Body of pancreas (tissue), 4 donors: ENCODE data around the gene CPZ.
"Not testable (repeated sequence)": the region's sequence is repeated elsewhere in the genome, so short reads cannot be mapped to it uniquely, and the experiment has no call there.

ENCODE experiments used
- POLR2A ChIP-seq, 3 donors: fragments of 450-650 bp; IDR thresholded peaks; one replicate each; pipeline ENCODE4 v1.6.1; 2016; ENCODE audit warnings: antibody characterized with exemption in 3 of 3, mild to moderate bottlenecking in 2 of 3
- TF ChIP-seq, protein P1 (sequence below), 7 experiments: fragments of 450-650 bp in 4 of 7; fragments of 200-600 bp in 3 of 7; sonication (generic) in 3 of 7; IDR thresholded peaks; one replicate each; pipeline ENCODE4 v1.5.1; 2016 to 2019; ENCODE audit warnings: antibody characterized with exemption in 7 of 7

DNA sequence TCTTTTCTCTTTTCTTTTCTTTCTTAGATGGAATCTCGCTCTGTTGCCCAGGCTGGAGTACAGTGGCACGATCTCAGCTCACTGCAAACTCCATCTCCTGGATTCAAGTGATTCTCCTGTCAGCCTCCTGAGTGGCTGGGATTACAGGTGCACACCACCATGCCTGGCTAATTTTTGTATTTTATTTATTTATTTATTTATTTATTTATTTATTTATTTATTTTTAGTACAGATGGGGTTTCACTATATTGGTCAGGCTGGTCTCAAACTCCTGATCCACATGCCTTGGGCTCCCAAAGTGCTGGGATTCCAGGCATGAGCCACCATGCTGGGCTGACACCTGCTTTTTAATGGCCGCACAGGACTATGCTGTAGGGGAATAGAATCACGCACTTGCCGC is 16.0 kb upstream of the CPZ start:
- TF ChIP-seq, protein P1, sequence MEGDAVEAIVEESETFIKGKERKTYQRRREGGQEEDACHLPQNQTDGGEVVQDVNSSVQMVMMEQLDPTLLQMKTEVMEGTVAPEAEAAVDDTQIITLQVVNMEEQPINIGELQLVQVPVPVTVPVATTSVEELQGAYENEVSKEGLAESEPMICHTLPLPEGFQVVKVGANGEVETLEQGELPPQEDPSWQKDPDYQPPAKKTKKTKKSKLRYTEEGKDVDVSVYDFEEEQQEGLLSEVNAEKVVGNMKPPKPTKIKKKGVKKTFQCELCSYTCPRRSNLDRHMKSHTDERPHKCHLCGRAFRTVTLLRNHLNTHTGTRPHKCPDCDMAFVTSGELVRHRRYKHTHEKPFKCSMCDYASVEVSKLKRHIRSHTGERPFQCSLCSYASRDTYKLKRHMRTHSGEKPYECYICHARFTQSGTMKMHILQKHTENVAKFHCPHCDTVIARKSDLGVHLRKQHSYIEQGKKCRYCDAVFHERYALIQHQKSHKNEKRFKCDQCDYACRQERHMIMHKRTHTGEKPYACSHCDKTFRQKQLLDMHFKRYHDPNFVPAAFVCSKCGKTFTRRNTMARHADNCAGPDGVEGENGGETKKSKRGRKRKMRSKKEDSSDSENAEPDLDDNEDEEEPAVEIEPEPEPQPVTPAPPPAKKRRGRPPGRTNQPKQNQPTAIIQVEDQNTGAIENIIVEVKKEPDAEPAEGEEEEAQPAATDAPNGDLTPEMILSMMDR (IDR thresholded peaks at IDR 0.05) = not testable (repeated sequence)
- not testable (repeated sequence) for TF ChIP-seq POLR2A (IDR thresholded peaks at IDR 0.05)
